WTC11 (cell line): Measurements from ENCODE around the gene SERAC1.

Experiments used
- TF ChIP-seq, protein P1 (sequence below): sonication (generic); formaldehyde crosslinking; IDR thresholded peaks from 2 replicates; pipeline ENCODE4 v1.8.0; 2022; ENCODE audit warnings: mild to moderate bottlenecking, missing genetic modification reagents
- TF ChIP-seq, protein P2 (sequence below): fragments of 200-600 bp; IDR thresholded peaks from 2 replicates; pipeline ENCODE4 v1.8.0; 2022; ENCODE audit warnings: antibody characterized with exemption

GRCh38 chr6:158191032-158191431, 23.0 kb upstream of the SERAC1 start:
- TF ChIP-seq, protein P1, sequence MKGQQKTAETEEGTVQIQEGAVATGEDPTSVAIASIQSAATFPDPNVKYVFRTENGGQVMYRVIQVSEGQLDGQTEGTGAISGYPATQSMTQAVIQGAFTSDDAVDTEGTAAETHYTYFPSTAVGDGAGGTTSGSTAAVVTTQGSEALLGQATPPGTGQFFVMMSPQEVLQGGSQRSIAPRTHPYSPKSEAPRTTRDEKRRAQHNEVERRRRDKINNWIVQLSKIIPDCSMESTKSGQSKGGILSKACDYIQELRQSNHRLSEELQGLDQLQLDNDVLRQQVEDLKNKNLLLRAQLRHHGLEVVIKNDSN (CRISPR knock-in tag), result no peak
- TF ChIP-seq, protein P2, sequence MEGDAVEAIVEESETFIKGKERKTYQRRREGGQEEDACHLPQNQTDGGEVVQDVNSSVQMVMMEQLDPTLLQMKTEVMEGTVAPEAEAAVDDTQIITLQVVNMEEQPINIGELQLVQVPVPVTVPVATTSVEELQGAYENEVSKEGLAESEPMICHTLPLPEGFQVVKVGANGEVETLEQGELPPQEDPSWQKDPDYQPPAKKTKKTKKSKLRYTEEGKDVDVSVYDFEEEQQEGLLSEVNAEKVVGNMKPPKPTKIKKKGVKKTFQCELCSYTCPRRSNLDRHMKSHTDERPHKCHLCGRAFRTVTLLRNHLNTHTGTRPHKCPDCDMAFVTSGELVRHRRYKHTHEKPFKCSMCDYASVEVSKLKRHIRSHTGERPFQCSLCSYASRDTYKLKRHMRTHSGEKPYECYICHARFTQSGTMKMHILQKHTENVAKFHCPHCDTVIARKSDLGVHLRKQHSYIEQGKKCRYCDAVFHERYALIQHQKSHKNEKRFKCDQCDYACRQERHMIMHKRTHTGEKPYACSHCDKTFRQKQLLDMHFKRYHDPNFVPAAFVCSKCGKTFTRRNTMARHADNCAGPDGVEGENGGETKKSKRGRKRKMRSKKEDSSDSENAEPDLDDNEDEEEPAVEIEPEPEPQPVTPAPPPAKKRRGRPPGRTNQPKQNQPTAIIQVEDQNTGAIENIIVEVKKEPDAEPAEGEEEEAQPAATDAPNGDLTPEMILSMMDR, result no peak
